ENCODE results near the gene GTF2F1.
A peak's percentile ranks its signal among the peaks of the same experiment; 100 is the strongest.

DNA sequence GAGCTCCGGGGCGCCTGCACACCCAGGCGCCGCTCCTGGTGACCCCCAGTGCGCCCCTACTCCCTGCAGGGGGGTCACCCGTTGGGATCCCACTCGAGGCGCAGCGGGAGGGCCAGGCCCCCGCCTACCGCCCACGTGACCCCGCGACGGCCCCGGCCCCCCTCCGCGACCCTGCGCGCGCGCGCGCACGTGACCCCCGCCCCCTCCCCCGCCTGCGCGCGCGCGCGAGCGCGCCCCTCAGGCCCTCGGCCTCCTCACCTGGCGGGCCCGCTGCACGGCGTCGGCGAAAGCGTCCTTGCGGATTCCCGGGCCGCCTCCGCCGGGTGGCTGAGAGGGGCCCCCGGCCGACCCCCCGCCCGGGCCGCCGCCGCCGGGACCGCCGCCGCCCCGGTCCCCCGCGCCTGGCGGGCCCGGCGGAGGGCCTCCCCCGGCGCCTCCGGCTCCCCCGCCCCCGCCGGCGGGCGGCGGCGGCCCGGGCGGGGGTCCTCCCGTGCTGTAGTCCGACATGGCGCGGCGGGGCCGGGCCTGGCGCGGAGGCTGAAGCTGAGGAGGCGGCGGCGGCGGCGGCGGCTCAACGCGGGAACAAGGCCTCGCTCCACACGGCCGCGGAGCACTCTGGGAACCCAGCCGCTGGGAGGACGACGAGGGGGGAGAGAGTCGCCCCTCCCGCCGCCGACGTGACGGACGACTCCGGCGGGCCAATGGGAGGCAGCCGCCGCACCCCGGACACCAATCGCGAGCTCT, 31.4 kb upstream of the GTF2F1 start, which contains the start of gene KHSRP:
- TF ChIP-seq POLR2AphosphoS5 (IDR thresholded peaks at IDR 0.05) (peak in 2 of 3 donors; percentile 50 to 84), POLR2A (IDR thresholded peaks at IDR 0.05) (peak; percentile 40)

Data from breast epithelium (tissue), 3 donors.